Naive thymus-derived CD4-positive, alpha-beta T cell (primary cell): Measurements from ENCODE around the gene HSCB. TPM values are rescaled to one million over a fixed set of nuclear protein-coding genes. Genes with fewer than 3 reads are reported as not detected.
A peak's percentile ranks its signal among the peaks of the same experiment; 100 is the strongest.
"Not testable (repeated sequence)": the region's sequence is repeated elsewhere in the genome, so short reads cannot be mapped to it uniquely, and the experiment has no call there.

Experiments
- ATAC-seq: fragments of 150-1000 bp; cut with Tn5 transposase; 2 replicates; pipeline ENCODE4 v1.10.0; 2021; ENCODE audit warnings: mild to moderate bottlenecking, moderate library complexity
- CTCF ChIA-PET: fragments of 350-600 bp; sonication (Branson Sonifier 250); formaldehyde crosslinking; loops from one replicate; lab custom pipeline; 2021; ENCODE audit warnings: antibody characterized with exemption; lab: Charles Lee
- POLR2A ChIA-PET: fragments of 350-600 bp; sonication (Branson Sonifier 250); formaldehyde crosslinking; loops from one replicate; lab custom pipeline; 2021; ENCODE audit warnings: antibody characterized with exemption, inconsistent platforms; lab: Charles Lee
- DNase-seq, 9 donors: peaks; one replicate each; pipeline versions ENCODE4 v3.0.0 to v3.0.0-alpha.2; 2020 to 2022; ENCODE audit warnings: mixed read lengths in 1 of 9
- H3K27ac ChIP-seq: one replicate; pipeline ENCODE4 v1.7.0; 2013; ENCODE audit warnings: mild to moderate bottlenecking, low read depth, low read length, moderate library complexity
- H3K27me3 ChIP-seq, 2 donors: one replicate each; pipeline ENCODE4 v1.7.0; 2013; ENCODE audit warnings: low read length in 2 of 2, mild to moderate bottlenecking in 2 of 2, moderate library complexity in 2 of 2; ENCODE audit not compliant: control insufficient read depth in 2 of 2, insufficient read depth in 2 of 2
- H3K36me3 ChIP-seq, 3 experiments: 1 replicate in 2 of 3; 2 replicates in 1 of 3; pipeline ENCODE4 v1.7.0; 2013; ENCODE audit warnings: low read length in 3 of 3, mild to moderate bottlenecking in 3 of 3, moderate library complexity in 1 of 3; ENCODE audit not compliant: insufficient read depth in 3 of 3, control insufficient read depth in 2 of 3
- H3K4me1 ChIP-seq, 2 donors: one replicate each; pipeline ENCODE4 v1.7.0; 2013; ENCODE audit warnings: low read length in 2 of 2, mild to moderate bottlenecking in 2 of 2, moderate library complexity in 1 of 2; ENCODE audit not compliant: control insufficient read depth in 2 of 2, insufficient read depth in 2 of 2
- H3K4me3 ChIP-seq: 2 replicates; pipeline ENCODE4 v1.7.0; 2013; ENCODE audit warnings: mild to moderate bottlenecking, low read length
- H3K9me3 ChIP-seq, 3 experiments: 1 replicate in 2 of 3; 2 replicates in 1 of 3; pipeline ENCODE4 v1.7.0; 2013; ENCODE audit warnings: low read length in 3 of 3; ENCODE audit not compliant: control insufficient read depth in 2 of 3
- H3K27ac Mint-ChIP-seq, 9 donors: one replicate each; pipeline ENCODE4 v1.8.0; 2020 to 2022; ENCODE audit warnings: mixed read lengths in 9 of 9, mild to moderate bottlenecking in 8 of 9, moderate library complexity in 5 of 9, inconsistent platforms in 2 of 9
- H3K27me3 Mint-ChIP-seq, 5 donors: one replicate each; pipeline ENCODE4 v1.8.0; 2021 to 2022; ENCODE audit warnings: mixed read lengths in 5 of 5, mild to moderate bottlenecking in 1 of 5
- H3K36me3 Mint-ChIP-seq, 5 donors: one replicate each; pipeline ENCODE4 v1.8.0; 2020 to 2022; ENCODE audit warnings: mixed read lengths in 5 of 5, mild to moderate bottlenecking in 3 of 5, inconsistent platforms in 1 of 5
- H3K4me1 Mint-ChIP-seq, 7 donors: one replicate each; pipeline ENCODE4 v1.8.0; 2020 to 2022; ENCODE audit warnings: mixed read lengths in 7 of 7, mild to moderate bottlenecking in 3 of 7, inconsistent platforms in 1 of 7
- H3K4me3 Mint-ChIP-seq, 10 donors: one replicate each; pipeline ENCODE4 v1.8.0; 2020 to 2022; ENCODE audit warnings: mild to moderate bottlenecking in 10 of 10, mixed read lengths in 10 of 10, moderate library complexity in 6 of 10, inconsistent platforms in 2 of 10
- H3K9me3 Mint-ChIP-seq, 11 donors: one replicate each; pipeline ENCODE4 v1.8.0; 2020 to 2022; ENCODE audit warnings: mixed read lengths in 11 of 11, mild to moderate bottlenecking in 4 of 11, inconsistent platforms in 1 of 11, moderate library complexity in 1 of 11
- intact Hi-C, 2 donors: fragments of 100-400 bp; cut with micrococcal nuclease; formaldehyde crosslinking; loops; one replicate each; pipeline ENCODE4 v1.15.1; 2023
- polyA plus RNA-seq, 2 donors: library from polyadenylated mRNA; unstranded; fragments of 300-500 nt; fragmentation: Illumina TruSeq; gene quantifications; one replicate each; pipeline ENCODE4 v1.2.3, GENCODE V29; 2021
- total RNA-seq, 6 experiments: library from RNA in 5 of 6; stranded (reverse) in 5 of 6; gene quantifications; 1 replicate in 5 of 6; 2 replicates in 1 of 6; pipeline ENCODE4 v1.2.3 and lab custom pipeline; 2021 to 2026

HSCB gene
- total and polyA plus RNA-seq, 7 experiments from 2014 or later, result 6.7 to 10.9 (median 8.9) TPM

DNA sequence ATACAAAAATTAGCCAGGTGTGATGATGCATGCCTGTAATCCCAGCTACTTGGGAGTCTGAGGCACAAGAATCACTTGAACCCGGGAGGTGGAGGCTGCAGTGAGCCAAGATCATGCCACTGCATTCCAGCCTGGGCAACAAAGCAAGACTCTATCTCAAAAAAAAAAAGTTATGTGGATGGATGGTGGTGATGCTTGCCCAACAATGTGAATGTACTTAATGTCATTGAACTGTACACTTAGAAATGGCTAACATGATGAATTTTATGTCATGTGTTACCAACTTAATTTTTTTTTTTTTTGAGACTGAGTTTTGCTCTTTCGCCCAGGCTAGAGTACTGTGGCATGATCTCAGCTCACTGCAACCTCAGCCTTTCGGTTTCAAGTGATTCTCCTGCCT, 12.7 kb downstream of the HSCB start:
- intact Hi-C loops, H3K4me3 Mint-ChIP-seq, H3K4me1 ChIP-seq: not testable (repeated sequence)

DNA sequence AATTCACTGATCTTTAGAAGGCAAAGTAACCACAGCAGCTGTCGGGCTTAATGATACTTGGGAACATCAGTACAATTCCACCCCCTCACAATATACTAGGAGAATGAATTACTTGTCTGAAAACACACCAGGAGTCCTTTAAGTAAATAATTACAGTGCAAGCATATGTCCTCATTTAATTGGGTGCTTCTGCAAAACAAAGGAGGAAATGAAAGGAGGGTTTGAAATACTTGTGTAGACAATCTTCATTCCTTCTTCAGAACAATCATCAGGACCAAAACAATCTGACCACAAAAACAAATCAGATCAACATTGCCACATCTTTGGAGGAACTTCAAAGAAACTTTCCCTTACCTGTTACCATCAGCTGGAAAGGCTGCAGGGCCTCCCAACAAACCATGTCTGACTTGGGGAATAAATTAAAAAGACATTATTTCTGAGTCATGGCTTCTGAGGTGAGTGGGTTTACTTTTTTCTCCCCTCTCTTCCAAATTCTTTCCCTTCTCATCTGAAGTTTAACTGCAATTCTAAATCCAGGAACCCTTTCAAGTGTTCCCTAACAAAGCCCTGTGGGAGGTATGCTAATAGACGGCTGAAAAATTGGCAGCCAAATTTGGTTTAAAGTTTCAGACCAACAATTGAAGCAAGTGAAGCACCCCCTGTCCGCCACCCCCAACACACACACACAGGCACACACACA, 18.2 kb downstream of the HSCB start:
- intact Hi-C loops, result no loop called here
- Mint-ChIP-seq H3K4me1 (peaks cover 0 to 7% (median 0%) of the 10 kb centered on the region in 7 donors), H3K36me3 (peaks cover 0 to 13% (median 4%) of the 10 kb centered on the region in 5 donors), H3K27ac (no peak overlapping the region), H3K9me3 (peaks cover 0 to 3% (median 0%) of the 10 kb centered on the region in 11 donors), H3K4me3 (no peak overlapping the region), H3K27me3 (peaks cover 0 to 3% (median 0%) of the 10 kb centered on the region in 5 donors)
- no peaks in the 10 kb centered on the region for H3K9me3 ChIP-seq
- no peak overlapping the region for H3K27ac ChIP-seq
- H3K4me1 ChIP-seq, result no peaks in the 10 kb centered on the region
- no peaks in the 10 kb centered on the region for H3K36me3 ChIP-seq
- ChIA-PET POLR2A (no interaction called here), CTCF (no interaction called here)
- DNase-seq (no peak), ATAC-seq (no peak)
- H3K4me3 ChIP-seq, result no peak overlapping the region
- no peaks in the 10 kb centered on the region for H3K27me3 ChIP-seq

More for the DNA sequence above, 12.7 kb downstream of the HSCB start:
- peaks cover 0 to 37% (median 7%) of the 10 kb centered on the region in 5 donors for H3K36me3 Mint-ChIP-seq
- H3K36me3 ChIP-seq, H3K27me3 Mint-ChIP-seq, H3K9me3 ChIP-seq, DNase-seq, H3K9me3 Mint-ChIP-seq, H3K27me3 ChIP-seq, H3K27ac Mint-ChIP-seq, H3K4me3 ChIP-seq, POLR2A ChIA-PET, H3K27ac ChIP-seq, H3K4me1 Mint-ChIP-seq, ATAC-seq: not testable (repeated sequence)
- CTCF ChIA-PET, result interaction anchor here (1.0 kb wide), 1 partner anchor 154 kb away, joined by 3 read pairs; no protein-coding TSS in a partner anchor

DNA sequence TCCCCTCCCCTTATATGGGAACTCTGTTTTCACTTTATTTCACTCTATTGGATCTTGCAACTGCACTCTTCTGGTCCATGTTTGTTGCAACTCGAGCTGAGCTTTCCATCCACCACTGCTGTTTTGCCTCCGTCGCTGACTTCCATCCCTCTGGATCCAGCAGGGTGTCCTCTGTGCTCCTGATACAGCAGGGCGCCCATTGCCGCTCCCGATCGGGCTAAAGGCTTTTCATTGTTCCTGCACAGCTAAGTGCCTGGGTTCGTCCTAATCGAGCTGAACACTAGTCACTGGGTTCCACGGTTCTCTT, 19.6 kb downstream of the HSCB start:
- Histone ChIP-seq H3K4me3 (no peak overlapping the region), H3K36me3 (no peaks in the 10 kb centered on the region), H3K9me3 (no peaks in the 10 kb centered on the region), H3K27ac (no peak overlapping the region), H3K4me1 (no peaks in the 10 kb centered on the region), H3K27me3 (no peaks in the 10 kb centered on the region)
- intact Hi-C loops, result no loop called here
- H3K27ac Mint-ChIP-seq, result no peak overlapping the region
- DNase-seq (no peak), ATAC-seq (no peak)
- no peak overlapping the region for H3K4me3 Mint-ChIP-seq
- peaks cover 0 to 3% (median 0%) of the 10 kb centered on the region in 11 donors for H3K9me3 Mint-ChIP-seq
- peaks cover 0 to 10% (median 0%) of the 10 kb centered on the region in 5 donors for H3K36me3 Mint-ChIP-seq
- CTCF ChIA-PET, result interaction anchor here (0.6 kb wide), 1 partner anchor 69 kb away, joined by 3 read pairs; no protein-coding TSS in a partner anchor
- H3K4me1 Mint-ChIP-seq, result peaks cover 0 to 7% (median 0%) of the 10 kb centered on the region in 7 donors
- POLR2A ChIA-PET, result no interaction called here
- H3K27me3 Mint-ChIP-seq, result peaks cover 0 to 6% (median 0%) of the 10 kb centered on the region in 5 donors

DNA sequence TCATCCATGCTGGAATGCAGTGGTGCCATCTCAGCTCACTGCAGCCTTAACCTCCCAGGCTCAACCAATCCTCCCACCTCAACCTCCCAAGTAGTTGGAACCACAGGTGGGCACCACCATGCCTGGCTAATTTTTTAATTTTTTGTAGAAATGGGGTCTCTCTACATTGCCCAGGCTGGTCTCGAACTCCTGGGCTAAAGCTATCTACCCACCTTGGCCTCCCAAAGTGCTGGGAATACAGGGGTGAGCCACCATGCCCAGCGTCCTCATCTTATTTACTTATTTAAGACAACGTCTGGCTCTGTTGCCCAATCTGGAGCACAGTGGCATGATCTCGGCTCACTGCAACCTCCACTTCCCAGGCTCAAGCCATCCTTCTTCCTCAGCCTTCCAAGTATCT, 20.2 kb downstream of the HSCB start:
- H3K4me3 ChIP-seq, H3K4me3 Mint-ChIP-seq, H3K36me3 ChIP-seq, H3K9me3 ChIP-seq, H3K27me3 ChIP-seq, DNase-seq, H3K9me3 Mint-ChIP-seq, H3K27me3 Mint-ChIP-seq, H3K27ac Mint-ChIP-seq, intact Hi-C loops, H3K27ac ChIP-seq, H3K4me1 Mint-ChIP-seq, ATAC-seq, H3K4me1 ChIP-seq, H3K36me3 Mint-ChIP-seq, POLR2A ChIA-PET: not testable (repeated sequence)
- CTCF ChIA-PET, result interaction anchor here (0.6 kb wide), 1 partner anchor 69 kb away, joined by 3 read pairs; no protein-coding TSS in a partner anchor

DNA sequence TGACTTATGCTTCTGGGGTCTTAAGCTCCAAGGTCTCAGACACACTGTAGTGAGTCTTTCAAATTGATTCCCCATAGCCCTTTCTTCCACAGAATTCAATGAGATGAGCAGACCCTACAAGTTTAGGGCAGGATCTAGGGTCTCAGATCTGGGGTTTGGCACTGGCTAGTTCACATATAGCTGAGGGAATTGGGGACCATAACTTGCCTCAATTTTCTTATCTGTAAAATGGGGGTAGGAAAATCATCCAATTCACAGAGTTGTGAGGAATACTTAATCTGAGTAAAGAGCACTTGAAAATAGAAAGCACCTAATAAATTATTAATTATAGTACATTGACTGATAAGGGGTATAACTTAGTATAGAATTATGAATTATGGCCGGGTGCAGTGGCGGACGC, 24.8 kb downstream of the HSCB start:
- Mint-ChIP-seq H3K27me3 (peaks cover 0 to 10% (median 0%) of the 10 kb centered on the region in 5 donors), H3K9me3 (peaks cover 0 to 5% (median 0%) of the 10 kb centered on the region in 11 donors), H3K36me3 (no peaks in the 10 kb centered on the region), H3K4me1 (peaks cover 0 to 4% (median 0%) of the 10 kb centered on the region in 7 donors), H3K27ac (peak overlapping the region in 1 of 9 donors; percentile 62), H3K4me3 (no peak overlapping the region)
- no peaks in the 10 kb centered on the region for H3K4me1 ChIP-seq
- CTCF ChIA-PET, result no interaction called here
- no peaks in the 10 kb centered on the region for H3K36me3 ChIP-seq
- no peak for ATAC-seq
- H3K4me3 ChIP-seq, result no peak overlapping the region
- no peaks in the 10 kb centered on the region for H3K27me3 ChIP-seq
- no peak overlapping the region for H3K27ac ChIP-seq
- intact Hi-C loops, result no loop called here
- no peak for DNase-seq
- POLR2A ChIA-PET, result no interaction called here
- H3K9me3 ChIP-seq, result no peaks in the 10 kb centered on the region

DNA sequence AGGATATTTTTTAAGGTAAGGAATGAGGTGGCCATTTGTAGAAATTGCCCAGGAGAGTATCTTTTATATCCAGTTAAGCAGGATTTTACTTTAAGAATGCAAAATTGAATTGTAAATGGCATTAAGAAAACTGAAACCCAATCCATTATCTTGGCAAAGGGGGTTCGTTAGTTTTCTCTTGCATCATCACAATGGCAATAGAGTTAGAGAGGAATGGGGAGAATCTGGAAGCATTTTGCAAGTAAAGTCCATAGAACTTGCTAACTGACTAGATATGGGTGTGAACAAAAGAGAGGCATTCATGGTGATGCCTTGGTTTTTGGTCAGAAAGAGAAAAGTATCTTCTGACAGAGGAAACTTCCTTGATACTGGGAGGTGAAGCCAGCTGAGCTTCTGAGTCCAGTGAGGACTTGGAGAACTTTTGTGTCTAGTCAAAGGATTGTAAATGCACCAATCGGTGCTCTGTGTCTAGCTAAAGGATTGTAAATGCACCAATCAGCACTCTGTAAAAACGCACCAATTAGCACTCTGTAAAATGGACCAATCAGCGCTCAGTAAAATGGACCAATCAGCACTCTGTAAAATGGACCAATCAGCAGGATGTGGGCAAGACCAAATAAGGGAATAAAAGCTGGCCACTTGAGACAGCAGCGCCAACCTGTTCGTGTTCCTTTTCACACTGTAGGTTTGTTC, 27.0 kb downstream of the HSCB start:
- ATAC-seq, result no peak
- H3K4me3 Mint-ChIP-seq, result no peak overlapping the region
- peaks cover 0 to 6% (median 6%) of the 10 kb centered on the region in 5 donors for H3K36me3 Mint-ChIP-seq
- H3K4me1 Mint-ChIP-seq, result peaks cover 6 to 12% (median 11%) of the 10 kb centered on the region in 7 donors
- ChIA-PET CTCF (no interaction called here), POLR2A (interaction anchor here (0.7 kb wide), 1 partner anchor 20 kb away, joined by 3 read pairs; no protein-coding TSS in a partner anchor)
- no peaks in the 10 kb centered on the region for H3K27me3 ChIP-seq
- peaks cover 4 to 6% of the 10 kb centered on the region in 2 donors for H3K4me1 ChIP-seq
- H3K4me3 ChIP-seq, result no peak overlapping the region
- H3K9me3 Mint-ChIP-seq, result peaks cover 0 to 5% (median 0%) of the 10 kb centered on the region in 11 donors
- DNase-seq, result no peak
- peaks cover 0 to 10% (median 0%) of the 10 kb centered on the region in 5 donors for H3K27me3 Mint-ChIP-seq
- no peaks in the 10 kb centered on the region for H3K36me3 ChIP-seq
- H3K27ac ChIP-seq, result no peak overlapping the region
- intact Hi-C loops, result no loop called here
- no peak overlapping the region for H3K27ac Mint-ChIP-seq
- H3K9me3 ChIP-seq, result no peaks in the 10 kb centered on the region
